GM19397 (cell line): ENCODE results near the gene SURF4.

ENCODE experiments used
- ATAC-seq: cut with Tn5 transposase; IDR thresholded peaks from one replicate; pipeline ENCODE4 v1.9.1; 2021; ENCODE audit warnings: mild to moderate bottlenecking, moderate library complexity; ENCODE audit not compliant: unreplicated experiment

The SURF4 gene

GRCh38 chr9:133375724-133376654, at the start of gene SURF4, which contains the start of gene STKLD1:
Gene SURF4, minus strand, starts transcription at chr9:133376060. Its CDS starts 91 bp downstream, at chr9:133375969.
Gene STKLD1, plus strand, starts transcription at chr9:133376366. Its CDS starts 108 bp downstream, at chr9:133376474.
- peak; percentile 89 for ATAC-seq

- no peak for ATAC-seq
These were observed 49.3 kb upstream of the SURF4 start for GRCh38 chr9:133425049-133425632.

DNA sequence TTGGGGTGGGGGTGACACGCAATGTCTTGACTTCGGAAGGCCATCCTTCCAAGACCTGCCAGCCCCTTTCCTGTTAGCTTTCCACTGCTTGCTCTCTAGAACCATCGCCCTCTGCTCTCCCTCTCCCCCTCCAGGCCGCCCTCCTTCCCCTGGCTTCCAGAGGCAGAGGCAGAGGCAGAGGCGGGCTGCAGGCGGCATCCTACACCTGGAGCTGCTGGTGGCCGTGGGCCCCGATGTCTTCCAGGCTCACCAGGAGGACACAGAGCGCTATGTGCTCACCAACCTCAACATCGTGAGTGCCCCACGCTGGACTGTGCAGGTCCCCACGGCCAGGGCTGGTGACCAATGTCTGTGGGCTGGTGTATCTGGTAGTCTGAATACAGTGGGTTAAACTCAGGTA, 48.3 kb upstream of the SURF4 start:
- ATAC-seq: no peak

GRCh38 chr9:133423216-133423615, 47.4 kb upstream of the SURF4 start:
- ATAC-seq: no peak

DNA sequence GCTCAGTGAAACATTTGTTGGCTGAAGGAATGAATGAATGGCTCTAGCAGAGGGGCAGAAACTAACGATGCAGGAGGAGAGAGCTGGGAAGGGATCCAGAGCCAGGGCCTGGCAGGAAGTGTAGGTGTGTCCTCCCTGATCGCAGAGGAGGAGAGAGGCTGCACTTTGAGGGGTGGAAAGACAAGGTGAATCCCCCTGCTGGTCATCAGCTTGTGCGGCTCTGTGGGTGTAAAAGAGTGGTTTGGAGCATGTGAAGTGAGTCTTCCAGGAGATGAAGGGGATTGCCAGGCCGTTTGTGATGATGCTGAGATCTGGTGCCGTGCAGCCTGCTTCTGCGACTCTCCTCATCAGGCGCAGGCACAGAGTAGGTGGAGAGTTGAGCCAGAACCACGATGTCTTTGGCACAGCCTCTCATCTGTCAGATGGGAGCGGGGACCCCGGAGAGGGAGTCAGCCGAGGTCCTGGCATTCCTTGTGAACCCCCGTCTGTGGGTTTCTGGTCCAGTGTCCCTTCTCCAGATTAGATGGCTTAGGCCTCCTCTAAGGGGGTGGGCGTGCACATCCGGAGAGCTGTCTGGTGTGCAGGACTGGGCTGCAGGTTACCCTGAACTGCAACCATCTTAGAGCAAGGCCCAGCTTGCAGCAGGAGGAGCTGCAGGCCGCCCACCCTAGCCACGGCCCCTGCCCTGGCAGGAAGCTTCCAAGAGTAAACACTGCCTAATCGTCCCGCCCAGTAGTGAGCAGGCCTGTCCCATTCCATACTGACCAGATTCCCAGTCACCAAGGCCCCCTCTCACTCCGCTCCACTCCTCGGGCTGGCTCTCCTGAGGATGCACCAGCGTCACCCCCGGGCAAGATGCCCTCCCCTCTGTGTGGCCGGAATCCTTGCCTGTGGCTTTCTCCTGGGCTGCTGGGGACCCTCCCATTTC, 46.0 kb upstream of the SURF4 start, which contains the start of gene ADAMTS13:
Gene ADAMTS13, plus strand, starts transcription at position 753 of the 928 bp plus-strand sequence. Its CDS starts 77 bp downstream, at position 830.
- ATAC-seq: no peak

DNA sequence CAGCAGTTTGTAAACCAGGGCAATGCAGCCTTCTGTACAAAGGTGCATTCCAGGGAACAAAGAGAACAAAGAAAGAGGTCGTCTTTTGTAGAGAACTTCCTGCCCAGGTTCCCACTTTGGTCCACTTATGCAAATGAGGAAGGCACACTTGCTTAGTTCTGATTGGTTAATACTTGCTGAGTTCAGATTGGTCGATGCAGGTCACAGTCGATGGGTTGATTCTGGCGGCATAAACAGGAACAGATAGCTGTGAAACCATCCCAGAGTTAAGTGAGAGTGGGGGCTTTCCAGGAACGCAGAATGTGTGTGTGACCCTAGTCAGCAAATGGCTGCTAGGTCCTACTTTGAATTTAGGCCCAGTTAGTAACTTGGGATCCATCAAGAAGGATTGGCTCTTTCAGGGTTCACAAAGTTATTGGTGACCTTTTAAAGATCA, 44.5 kb upstream of the SURF4 start:
- no peak for ATAC-seq

GRCh38 chr9:133419005-133419404, 43.1 kb upstream of the SURF4 start:
- no peak for ATAC-seq

DNA sequence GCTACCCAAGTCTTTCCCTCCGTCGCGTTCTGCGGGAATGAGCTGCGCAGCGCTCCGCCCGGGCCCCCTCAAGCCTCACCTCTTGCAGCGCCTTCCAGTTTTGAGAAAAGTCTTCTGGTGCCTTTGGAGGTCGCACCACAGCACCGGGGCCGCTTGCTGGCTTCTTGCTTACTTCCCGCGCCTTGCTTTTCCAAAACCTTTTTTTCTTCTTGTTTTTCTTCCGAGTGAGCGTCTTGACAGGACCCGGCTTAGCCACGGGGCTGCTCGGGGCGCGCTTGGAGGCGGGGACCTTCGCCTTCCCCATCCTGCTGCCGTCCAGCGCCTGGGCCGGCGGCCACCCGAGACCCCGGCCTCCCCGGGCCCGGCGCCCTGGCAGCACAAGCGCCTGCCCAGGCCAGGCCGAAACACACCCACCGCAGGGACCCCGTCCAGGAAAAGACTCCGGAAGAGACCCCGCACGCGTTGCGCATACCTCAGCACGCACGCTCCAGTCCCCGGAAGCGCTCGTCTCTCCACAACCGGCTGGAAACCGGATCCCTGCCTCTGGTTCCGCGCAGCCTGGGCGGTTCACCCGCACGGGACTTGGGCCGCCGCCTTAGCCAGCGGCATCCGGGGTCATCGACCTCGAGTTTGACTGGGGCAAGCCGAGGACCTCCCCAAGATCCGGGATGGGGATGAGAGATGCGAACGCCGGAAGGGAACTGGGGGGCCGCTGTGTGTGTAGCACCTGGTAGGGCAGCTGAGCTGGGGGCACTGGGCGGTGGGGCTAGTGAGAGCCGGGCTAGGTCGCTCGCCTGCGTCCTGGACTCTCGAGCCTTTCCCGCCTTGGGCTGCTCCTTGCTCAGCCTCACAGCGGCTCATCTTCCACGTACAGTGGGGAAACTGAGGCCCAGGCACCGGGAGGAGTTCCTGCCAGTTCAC, 41.9 kb upstream of the SURF4 start, which contains the start of gene REXO4:
Gene REXO4, minus strand, starts transcription at position 470 of the 921 bp plus-strand sequence. Its CDS starts 166 bp downstream, at position 304.
- peak; percentile 76 for ATAC-seq

- no peak for ATAC-seq
These were observed 39.3 kb upstream of the SURF4 start for GRCh38 chr9:133415170-133415569.

GRCh38 chr9:133408042-133408441, 32.2 kb upstream of the SURF4 start:
- ATAC-seq: no peak

DNA sequence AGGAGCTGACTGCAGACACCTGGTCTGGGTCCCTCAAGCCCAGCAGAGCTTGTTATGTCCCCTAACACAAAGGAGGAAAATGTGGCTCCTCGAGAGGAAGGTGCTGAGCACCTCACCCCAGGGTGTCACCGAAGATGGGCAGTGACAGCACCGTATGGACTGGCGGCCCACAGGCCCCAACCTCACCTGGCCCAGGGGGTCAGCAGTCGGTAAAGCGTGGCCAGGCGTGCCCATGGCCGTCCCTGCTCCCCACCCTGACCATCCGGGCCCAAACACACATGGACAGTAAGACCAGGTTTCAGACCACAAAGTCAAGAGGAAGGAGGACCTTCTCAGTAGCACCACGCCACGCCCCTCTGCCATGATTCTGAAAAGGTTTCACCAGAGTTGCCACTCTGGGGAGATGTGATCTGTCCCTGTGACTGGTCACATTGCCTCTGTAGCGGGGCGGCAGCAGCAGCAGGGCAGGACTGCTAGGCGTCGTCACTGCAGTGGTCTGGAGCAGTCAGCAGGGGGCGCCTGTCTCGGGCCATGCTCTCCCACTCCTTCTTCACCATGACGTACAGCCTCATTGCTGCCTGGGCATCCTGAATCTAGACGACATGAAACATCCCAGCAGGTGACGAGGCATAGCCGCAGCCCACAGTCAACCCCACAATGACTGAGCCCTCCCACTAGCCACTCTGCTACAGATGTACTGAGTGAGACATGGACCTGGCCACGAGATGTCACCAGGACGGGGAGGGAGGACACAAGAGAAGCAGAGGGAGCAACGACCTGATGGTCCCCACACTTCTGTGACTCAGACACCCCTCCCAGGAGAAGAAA, 30.8 kb upstream of the SURF4 start:
- peak; percentile 59 for ATAC-seq

DNA sequence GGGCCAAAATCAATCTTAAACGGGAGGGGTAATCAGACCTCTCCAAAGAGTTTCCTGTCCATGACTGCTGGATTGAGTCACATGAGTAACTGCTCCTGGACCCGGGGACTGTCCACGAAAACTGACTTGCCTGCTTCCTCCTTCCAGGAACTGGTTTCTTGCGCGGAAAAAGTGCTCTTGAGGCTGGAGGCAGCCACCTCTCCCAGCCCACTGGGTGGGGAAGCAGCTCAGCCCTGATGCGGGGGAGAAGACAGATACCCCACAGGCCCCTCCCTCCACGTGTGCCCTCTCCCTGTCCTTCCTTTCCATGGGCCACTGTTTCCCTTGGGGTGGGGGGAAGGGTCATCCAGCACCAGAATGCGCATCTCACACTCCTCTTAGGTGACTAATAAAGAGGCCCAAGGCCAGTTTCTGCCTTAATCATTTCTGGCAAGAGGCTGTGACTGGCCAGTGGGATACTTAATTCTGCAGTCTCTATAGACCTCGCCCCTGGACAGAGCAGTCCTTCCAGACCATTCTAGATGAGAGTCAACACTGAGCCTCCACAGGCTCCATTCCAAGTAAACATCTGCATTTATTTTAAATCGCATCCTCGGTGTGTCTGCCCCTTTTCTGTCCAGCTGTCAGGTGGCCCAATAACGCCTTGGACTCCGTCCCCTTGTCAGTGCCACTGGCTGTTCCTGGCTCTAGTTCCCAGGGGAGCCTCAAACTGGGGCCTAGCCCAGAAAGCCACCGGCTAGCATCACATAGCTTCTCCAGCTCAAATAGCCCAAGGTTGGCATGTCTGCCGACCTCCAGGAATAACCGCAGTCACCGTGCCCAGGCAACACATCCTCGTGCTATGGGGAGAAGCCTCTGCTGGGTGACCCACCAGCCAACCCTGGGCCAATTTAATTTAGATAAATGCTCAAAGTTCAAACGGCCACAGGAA, 29.9 kb upstream of the SURF4 start:
- no peak for ATAC-seq

DNA sequence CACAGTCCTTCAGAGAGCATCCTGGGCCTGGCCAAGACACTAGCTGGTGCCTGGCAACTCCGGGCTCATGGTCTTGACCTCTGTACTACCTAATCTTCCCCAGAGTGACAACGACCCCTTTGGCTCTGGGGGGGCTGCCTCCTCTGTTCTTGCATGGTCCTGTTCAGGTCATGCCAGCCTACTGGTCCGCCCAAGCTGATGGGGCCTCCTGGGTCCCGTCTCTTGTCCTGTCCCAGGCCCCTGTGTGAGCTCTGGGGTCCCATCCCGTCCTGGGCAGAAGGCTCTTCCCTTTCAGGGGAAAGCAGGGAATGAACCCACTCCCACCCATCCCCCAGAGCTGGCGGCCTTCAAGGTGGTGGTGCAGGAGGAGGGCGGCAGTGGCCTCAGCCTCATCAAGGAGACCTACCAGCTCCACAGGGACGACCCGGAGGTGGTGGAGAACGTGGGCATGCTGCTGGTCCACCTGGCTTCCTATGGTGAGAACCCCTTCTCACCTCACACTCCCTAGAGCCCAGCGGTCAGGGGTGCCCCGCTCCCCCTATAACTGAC, 28.7 kb upstream of the SURF4 start:
- no peak for ATAC-seq

- no peak for ATAC-seq
These were observed 28.1 kb upstream of the SURF4 start for GRCh38 chr9:133403766-133404453.

DNA sequence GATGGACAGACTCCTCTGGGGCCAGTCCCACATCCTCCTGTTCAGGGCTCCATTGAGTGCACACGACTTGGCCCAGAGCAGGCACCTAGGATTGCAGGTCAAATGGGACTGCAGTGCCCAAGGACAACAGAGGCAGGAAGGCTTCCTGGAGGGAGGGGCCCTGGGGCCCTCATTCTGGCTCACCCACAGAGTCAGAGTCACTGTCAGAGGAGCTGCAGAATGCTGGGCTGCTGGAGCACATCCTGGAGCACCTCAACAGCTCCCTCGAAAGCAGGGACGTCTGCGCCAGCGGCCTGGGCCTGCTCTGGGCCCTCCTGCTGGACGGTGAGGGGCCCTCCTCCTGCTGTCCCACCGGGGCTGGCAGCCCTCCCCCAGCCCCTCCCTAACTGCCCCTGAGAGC, 26.8 kb upstream of the SURF4 start:
- no peak for ATAC-seq

GRCh38 chr9:133401588-133401987, 25.7 kb upstream of the SURF4 start:
- no peak for ATAC-seq

- no peak for ATAC-seq
These were observed 24.4 kb upstream of the SURF4 start for GRCh38 chr9:133400292-133400691.
